Nephron progenitor cell (in vitro differentiated cells): ENCODE data around the gene IL1B.

Experiments used
- DNase-seq: peaks from one replicate; pipeline ENCODE4 v3.0.0; 2021
- H3K27ac Mint-ChIP-seq: 2 replicates; pipeline ENCODE4 v1.8.0; 2021; ENCODE audit warnings: mild to moderate bottlenecking, moderate library complexity, mixed read lengths
- H3K27me3 Mint-ChIP-seq: 2 replicates; pipeline ENCODE4 v1.8.0; 2021; ENCODE audit warnings: mild to moderate bottlenecking, low read depth, mixed read lengths; ENCODE audit not compliant: poor library complexity
- H3K36me3 Mint-ChIP-seq: 2 replicates; pipeline ENCODE4 v1.8.0; 2021; ENCODE audit warnings: low read depth, mixed read lengths
- H3K4me1 Mint-ChIP-seq: 2 replicates; pipeline ENCODE4 v1.8.0; 2021; ENCODE audit warnings: mixed read lengths
- H3K4me3 Mint-ChIP-seq: 2 replicates; pipeline ENCODE4 v1.8.0; 2021; ENCODE audit warnings: mild to moderate bottlenecking, moderate library complexity, mixed read lengths
- H3K9me3 Mint-ChIP-seq: 2 replicates; pipeline ENCODE4 v1.8.0; 2021; ENCODE audit warnings: mild to moderate bottlenecking, moderate library complexity, mixed read lengths
- CTCF ChIP-seq: fragments of 200-600 bp; sonication (generic); IDR thresholded peaks from 2 replicates; pipeline ENCODE4 v1.5.0; 2021; ENCODE audit warnings: antibody characterized with exemption

IL1B gene

GRCh38 chr2:112841295-112842044 is 4.9 kb upstream of the IL1B start:
- Mint-ChIP-seq H3K27ac (no peak overlapping the region), H3K4me1 (no peaks in the 10 kb centered on the region), H3K36me3 (no peaks in the 10 kb centered on the region), H3K4me3 (no peak overlapping the region), H3K9me3 (peaks cover 9% of the 10 kb centered on the region), H3K27me3 (peaks cover 34% of the 10 kb centered on the region)
- DNase-seq, result no peak
- TF ChIP-seq CTCF, result no peak

- DNase-seq, result no peak
- TF ChIP-seq CTCF, result no peak
- Mint-ChIP-seq H3K27ac (no peak overlapping the region), H3K27me3 (peaks cover 37% of the 10 kb centered on the region), H3K36me3 (no peaks in the 10 kb centered on the region), H3K9me3 (no peaks in the 10 kb centered on the region), H3K4me3 (no peak overlapping the region), H3K4me1 (no peaks in the 10 kb centered on the region)
Observed at GRCh38 chr2:112840068-112840445, 3.5 kb upstream of the IL1B start.

DNA sequence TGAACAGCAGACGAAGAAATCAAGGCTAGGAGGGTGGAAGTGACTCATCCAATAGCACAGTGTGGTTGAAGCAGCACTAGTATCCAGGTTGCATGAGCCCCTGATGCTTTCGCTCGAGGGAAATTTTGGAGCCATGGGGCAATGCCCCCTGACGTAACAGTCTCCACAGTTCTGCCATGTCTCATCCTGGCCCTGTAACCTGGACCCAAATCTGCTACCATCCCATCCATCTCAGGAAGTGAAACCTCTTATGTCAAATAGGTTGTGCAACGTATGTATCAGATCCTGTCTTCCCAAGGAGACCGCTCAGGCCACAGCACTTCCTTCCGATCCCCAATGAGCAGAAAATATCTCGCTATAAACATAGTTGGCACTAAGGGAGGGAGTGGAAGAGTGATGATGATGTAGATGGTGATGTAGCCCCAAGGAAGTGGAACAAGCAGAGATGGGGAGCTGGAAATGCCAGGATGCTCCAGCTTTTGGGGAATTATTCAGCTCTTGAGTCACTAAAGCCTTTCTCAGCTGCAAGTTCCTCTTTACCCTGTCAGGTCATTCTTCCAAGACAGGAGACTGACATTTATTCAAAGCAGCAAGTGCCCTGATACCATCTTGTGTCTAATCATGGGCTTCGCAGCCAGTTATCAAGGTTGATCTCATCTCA is 3.0 kb upstream of the IL1B start:
- no peak for TF ChIP-seq CTCF
- Mint-ChIP-seq H3K4me3 (no peak overlapping the region), H3K36me3 (no peaks in the 10 kb centered on the region), H3K27me3 (peaks cover 38% of the 10 kb centered on the region), H3K4me1 (no peaks in the 10 kb centered on the region), H3K9me3 (no peaks in the 10 kb centered on the region), H3K27ac (no peak overlapping the region)
- DNase-seq, result no peak

DNA sequence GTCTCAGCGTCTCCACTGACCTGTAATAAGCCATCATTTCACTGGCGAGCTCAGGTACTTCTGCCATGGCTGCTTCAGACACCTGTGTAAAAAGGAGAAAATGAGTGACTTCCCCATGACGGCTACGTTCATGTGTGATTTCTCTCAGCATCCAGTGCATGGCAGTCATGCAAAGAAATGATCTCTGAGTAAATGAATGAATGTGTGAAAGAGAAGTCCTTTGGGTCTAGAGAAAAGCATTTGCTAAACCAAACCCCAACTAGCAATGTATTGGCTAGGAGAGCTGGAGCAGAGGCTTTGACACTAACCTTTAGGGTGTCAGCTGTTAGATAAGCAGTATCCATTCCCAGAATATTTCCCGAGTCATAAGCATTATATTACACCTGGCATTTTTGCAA is 417 bp downstream of the IL1B start:
- no peak overlapping the region for H3K27ac Mint-ChIP-seq
- H3K9me3 Mint-ChIP-seq, result no peaks in the 10 kb centered on the region
- H3K36me3 Mint-ChIP-seq, result no peaks in the 10 kb centered on the region
- DNase-seq, result no peak
- no peak overlapping the region for H3K4me3 Mint-ChIP-seq
- TF ChIP-seq CTCF, result no peak
- peaks cover 35% of the 10 kb centered on the region for H3K27me3 Mint-ChIP-seq
- peaks cover 4% of the 10 kb centered on the region for H3K4me1 Mint-ChIP-seq

GRCh38 chr2:112835536-112836162 is 930 bp downstream of the IL1B start:
- no peaks in the 10 kb centered on the region for H3K36me3 Mint-ChIP-seq
- no peak overlapping the region for H3K4me3 Mint-ChIP-seq
- peaks cover 35% of the 10 kb centered on the region for H3K27me3 Mint-ChIP-seq
- H3K9me3 Mint-ChIP-seq, result no peaks in the 10 kb centered on the region
- no peak for TF ChIP-seq CTCF
- DNase-seq, result no peak
- peaks cover 4% of the 10 kb centered on the region for H3K4me1 Mint-ChIP-seq
- no peak overlapping the region for H3K27ac Mint-ChIP-seq
